HL-60 (cell line): Measurements from ENCODE around the gene TRIP6.

ENCODE experiments used
- GABPA ChIP-seq: IDR thresholded peaks from 2 replicates; pipeline ENCODE4 v1.6.1; 2012; ENCODE audit warnings: low read depth
- POLR2AphosphoS5 ChIP-seq: IDR thresholded peaks from 2 replicates; pipeline ENCODE4 v1.6.1; 2012; ENCODE audit warnings: low read depth
- SPI1 ChIP-seq: IDR thresholded peaks from 2 replicates; pipeline ENCODE4 v1.6.1; 2012; ENCODE audit warnings: low read depth, mild to moderate bottlenecking, borderline replicate concordance
- TF ChIP-seq, protein P1 (sequence below): IDR thresholded peaks from one replicate; pipeline ENCODE4 v1.5.1; 2011; ENCODE audit warnings: low read length, control low read depth, inconsistent platforms; ENCODE audit not compliant: insufficient read depth
- TF ChIP-seq, protein P2 (sequence below): IDR thresholded peaks from 2 replicates; pipeline ENCODE4 v1.6.1; 2012; ENCODE audit warnings: low read depth; ENCODE audit not compliant: insufficient replicate concordance

DNA sequence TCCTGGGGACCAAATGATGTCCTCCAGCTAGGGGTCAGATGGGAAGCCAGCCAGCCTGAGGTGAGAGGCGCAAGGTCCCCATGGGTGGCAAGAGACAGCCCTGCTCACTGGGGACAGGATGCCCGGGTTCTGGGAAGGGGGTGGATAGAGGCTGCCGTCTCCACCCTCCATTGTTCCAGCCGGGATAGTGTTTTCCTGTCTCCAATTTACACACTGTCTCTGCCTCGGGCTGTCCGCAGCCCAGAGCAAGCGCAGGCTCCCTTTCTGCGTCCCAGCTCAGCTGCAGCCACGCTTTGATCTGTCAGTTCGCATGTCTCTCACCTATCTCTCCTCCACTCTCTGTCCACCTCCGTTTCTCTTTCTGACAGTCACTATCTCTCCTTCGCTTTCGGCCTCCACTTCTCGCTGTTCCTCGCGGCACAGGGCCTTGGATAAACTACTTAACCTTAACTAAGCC is 41.9 kb upstream of the TRIP6 start:
- TF ChIP-seq, protein P1, sequence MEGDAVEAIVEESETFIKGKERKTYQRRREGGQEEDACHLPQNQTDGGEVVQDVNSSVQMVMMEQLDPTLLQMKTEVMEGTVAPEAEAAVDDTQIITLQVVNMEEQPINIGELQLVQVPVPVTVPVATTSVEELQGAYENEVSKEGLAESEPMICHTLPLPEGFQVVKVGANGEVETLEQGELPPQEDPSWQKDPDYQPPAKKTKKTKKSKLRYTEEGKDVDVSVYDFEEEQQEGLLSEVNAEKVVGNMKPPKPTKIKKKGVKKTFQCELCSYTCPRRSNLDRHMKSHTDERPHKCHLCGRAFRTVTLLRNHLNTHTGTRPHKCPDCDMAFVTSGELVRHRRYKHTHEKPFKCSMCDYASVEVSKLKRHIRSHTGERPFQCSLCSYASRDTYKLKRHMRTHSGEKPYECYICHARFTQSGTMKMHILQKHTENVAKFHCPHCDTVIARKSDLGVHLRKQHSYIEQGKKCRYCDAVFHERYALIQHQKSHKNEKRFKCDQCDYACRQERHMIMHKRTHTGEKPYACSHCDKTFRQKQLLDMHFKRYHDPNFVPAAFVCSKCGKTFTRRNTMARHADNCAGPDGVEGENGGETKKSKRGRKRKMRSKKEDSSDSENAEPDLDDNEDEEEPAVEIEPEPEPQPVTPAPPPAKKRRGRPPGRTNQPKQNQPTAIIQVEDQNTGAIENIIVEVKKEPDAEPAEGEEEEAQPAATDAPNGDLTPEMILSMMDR: no peak
- TF ChIP-seq, protein P2, sequence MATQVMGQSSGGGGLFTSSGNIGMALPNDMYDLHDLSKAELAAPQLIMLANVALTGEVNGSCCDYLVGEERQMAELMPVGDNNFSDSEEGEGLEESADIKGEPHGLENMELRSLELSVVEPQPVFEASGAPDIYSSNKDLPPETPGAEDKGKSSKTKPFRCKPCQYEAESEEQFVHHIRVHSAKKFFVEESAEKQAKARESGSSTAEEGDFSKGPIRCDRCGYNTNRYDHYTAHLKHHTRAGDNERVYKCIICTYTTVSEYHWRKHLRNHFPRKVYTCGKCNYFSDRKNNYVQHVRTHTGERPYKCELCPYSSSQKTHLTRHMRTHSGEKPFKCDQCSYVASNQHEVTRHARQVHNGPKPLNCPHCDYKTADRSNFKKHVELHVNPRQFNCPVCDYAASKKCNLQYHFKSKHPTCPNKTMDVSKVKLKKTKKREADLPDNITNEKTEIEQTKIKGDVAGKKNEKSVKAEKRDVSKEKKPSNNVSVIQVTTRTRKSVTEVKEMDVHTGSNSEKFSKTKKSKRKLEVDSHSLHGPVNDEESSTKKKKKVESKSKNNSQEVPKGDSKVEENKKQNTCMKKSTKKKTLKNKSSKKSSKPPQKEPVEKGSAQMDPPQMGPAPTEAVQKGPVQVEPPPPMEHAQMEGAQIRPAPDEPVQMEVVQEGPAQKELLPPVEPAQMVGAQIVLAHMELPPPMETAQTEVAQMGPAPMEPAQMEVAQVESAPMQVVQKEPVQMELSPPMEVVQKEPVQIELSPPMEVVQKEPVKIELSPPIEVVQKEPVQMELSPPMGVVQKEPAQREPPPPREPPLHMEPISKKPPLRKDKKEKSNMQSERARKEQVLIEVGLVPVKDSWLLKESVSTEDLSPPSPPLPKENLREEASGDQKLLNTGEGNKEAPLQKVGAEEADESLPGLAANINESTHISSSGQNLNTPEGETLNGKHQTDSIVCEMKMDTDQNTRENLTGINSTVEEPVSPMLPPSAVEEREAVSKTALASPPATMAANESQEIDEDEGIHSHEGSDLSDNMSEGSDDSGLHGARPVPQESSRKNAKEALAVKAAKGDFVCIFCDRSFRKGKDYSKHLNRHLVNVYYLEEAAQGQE: no peak
- TF ChIP-seq POLR2AphosphoS5: no peak
- no peak for TF ChIP-seq GABPA
- no peak for TF ChIP-seq SPI1
